GM12878 (cell line): ENCODE data around the gene PLP2. TPM values are rescaled to one million over a fixed set of nuclear protein-coding genes. Genes with fewer than 3 reads are reported as not detected.

Experiments
- ATAC-seq: fragments of 200-7000 bp; cut with Tn5 transposase; 3 replicates; pipeline ENCODE4 v1.9.1; 2020; ENCODE audit warnings: mild to moderate bottlenecking, moderate library complexity
- BruUV-seq: library from RNA; stranded (reverse); fragments of 400-500 nt; replicated peaks from 2 replicates; lab custom pipeline; 2021; lab: Mats Ljungman, UMichigan
- CTCF ChIA-PET: fragments of 300-600 bp; sonication (Branson Sonifier 250); formaldehyde crosslinking; extraction: SDS; loops from one replicate; lab custom pipeline; 2021; ENCODE audit warnings: inconsistent platforms; lab: Yijun Ruan, JAX
- POLR2A ChIA-PET: fragments of 350-600 bp; formaldehyde crosslinking; extraction: SDS; loops from one replicate; lab custom pipeline; 2021; ENCODE audit warnings: inconsistent platforms; lab: Charles Lee
- RAD21 ChIA-PET: fragments of 300-600 bp; sonication (Branson Sonifier 250); formaldehyde crosslinking; loops from one replicate; lab custom pipeline; 2023; ENCODE audit warnings: antibody characterized with exemption; ENCODE audit not compliant: unreplicated experiment; lab: Charles Lee
- SMC1A ChIA-PET: fragments of 300-600 bp; sonication (Branson Sonifier 250); formaldehyde crosslinking; loops from one replicate; lab custom pipeline; 2023; ENCODE audit not compliant: unreplicated experiment, uncharacterized antibody; lab: Charles Lee
- DNase-seq: peaks from one replicate; pipeline ENCODE4 v3.0.0-alpha.2; 2011; ENCODE audit warnings: low read depth, low spot score
- FAIRE-seq: peaks from 3 replicates; lab custom pipeline; 2011; peaks lifted over from hg19 to GRCh38; lab: Jason Lieb, UNC
- H2AFZ ChIP-seq: 2 replicates; pipeline ENCODE4 v1.6.0; 2011; ENCODE audit warnings: low read depth, low read length, control low read depth; ENCODE audit not compliant: control insufficient read depth
- H3K27ac ChIP-seq: 2 replicates; pipeline ENCODE4 v1.5.1; 2011; ENCODE audit warnings: control low read depth; ENCODE audit not compliant: control insufficient read depth, insufficient read depth
- H3K27me3 ChIP-seq, 2 experiments: replicated peaks in 1 of 2; 2 replicates each; pipeline versions ENCODE4 v1.6.0 to v1.6.1; 2011; ENCODE audit warnings: low read length in 1 of 2; ENCODE audit not compliant: control insufficient read depth in 2 of 2, insufficient read depth in 2 of 2
- H3K36me3 ChIP-seq, 2 experiments: 2 replicates each; pipeline ENCODE4 v1.5.1; 2011; ENCODE audit warnings: low read length in 1 of 2; ENCODE audit not compliant: control insufficient read depth in 2 of 2, insufficient read depth in 2 of 2
- H3K4me1 ChIP-seq: 2 replicates; pipeline ENCODE4 v1.6.1; 2011; ENCODE audit warnings: mild to moderate bottlenecking, low read length, moderate library complexity, mixed read lengths; ENCODE audit not compliant: control insufficient read depth, insufficient read depth
- H3K4me2 ChIP-seq: 2 replicates; pipeline ENCODE4 v1.6.0; 2011; ENCODE audit warnings: control low read depth; ENCODE audit not compliant: control insufficient read depth, insufficient read depth
- H3K4me3 ChIP-seq: fragments of 200-600 bp; sonication (generic); 2 replicates; pipeline ENCODE4 v1.5.1; 2016
- H3K79me2 ChIP-seq: 2 replicates; pipeline ENCODE4 v1.6.0; 2011; ENCODE audit warnings: low read length; ENCODE audit not compliant: control insufficient read depth, insufficient read depth
- H3K9ac ChIP-seq: 2 replicates; pipeline ENCODE4 v1.8.0; 2011; ENCODE audit warnings: low read length, control low read depth, mixed read lengths; ENCODE audit not compliant: control insufficient read depth, insufficient read depth
- H3K9me3 ChIP-seq: replicated peaks from 3 replicates; pipeline ENCODE4 v1.5.1; 2011; ENCODE audit warnings: mild to moderate bottlenecking, low read length; ENCODE audit not compliant: control insufficient read depth, insufficient read depth
- H4K20me1 ChIP-seq: 2 replicates; pipeline ENCODE4 v1.6.0; 2011; ENCODE audit not compliant: control insufficient read depth, insufficient read depth
- ATF7 ChIP-seq: fragments of 450-650 bp; IDR thresholded peaks from 2 replicates; pipeline ENCODE4 v1.6.1; 2016; ENCODE audit warnings: low read depth, mild to moderate bottlenecking
- CEBPZ ChIP-seq: fragments of 150-350 bp; IDR thresholded peaks from 2 replicates; pipeline ENCODE4 v1.6.1; 2016; ENCODE audit warnings: low read depth, low read length
- CHD2 ChIP-seq: IDR thresholded peaks from 2 replicates; pipeline ENCODE4 v1.6.1; 2011; ENCODE audit warnings: low read depth, low read length, improper control_type of control experiment, borderline replicate concordance
- CREB1 ChIP-seq: IDR thresholded peaks from 2 replicates; pipeline ENCODE4 v1.6.1; 2012; ENCODE audit warnings: low read depth, mild to moderate bottlenecking, inconsistent platforms
- ESRRA ChIP-seq: IDR thresholded peaks from 2 replicates; pipeline ENCODE4 v1.6.1; 2012; ENCODE audit warnings: mild to moderate bottlenecking, low read length, improper control_type of control experiment
- EZH2 ChIP-seq: IDR thresholded peaks from 2 replicates; pipeline ENCODE4 v1.6.1; 2012; ENCODE audit warnings: low read depth, mild to moderate bottlenecking, control low read depth, inconsistent platforms, low read length, borderline replicate concordance; ENCODE audit not compliant: control insufficient read depth
- FOS ChIP-seq: IDR thresholded peaks from 3 replicates; pipeline ENCODE4 v1.6.1; 2011; ENCODE audit warnings: borderline replicate concordance; ENCODE audit not compliant: insufficient read length; ENCODE audit errors: extremely low read depth
- GABPA ChIP-seq: IDR thresholded peaks from 2 replicates; pipeline ENCODE4 v1.6.1; 2014; ENCODE audit warnings: antibody characterized with exemption, low read depth, mild to moderate bottlenecking, inconsistent platforms
- HSF1 ChIP-seq: fragments of 150-350 bp; IDR thresholded peaks from 2 replicates; pipeline ENCODE4 v1.6.1; 2014; ENCODE audit warnings: mild to moderate bottlenecking, low read depth, low read length
- MAX ChIP-seq: IDR thresholded peaks from 2 replicates; pipeline ENCODE4 v1.6.1; 2012; ENCODE audit warnings: low read depth, low read length, improper control_type of control experiment
- MYC ChIP-seq: IDR thresholded peaks from 2 replicates; pipeline ENCODE4 v1.6.1; 2011; ENCODE audit warnings: mild to moderate bottlenecking, low read length, moderate library complexity, inconsistent platforms; ENCODE audit not compliant: insufficient read depth, insufficient replicate concordance, insufficient read length, severe bottlenecking
- NFYA ChIP-seq: IDR thresholded peaks from 2 replicates; pipeline ENCODE4 v1.6.1; 2011; ENCODE audit warnings: low read depth, mild to moderate bottlenecking, low read length, improper control_type of control experiment, borderline replicate concordance
- PAX5 ChIP-seq: IDR thresholded peaks from 2 replicates; pipeline ENCODE4 v1.6.1; 2011; ENCODE audit warnings: low read depth, low read length, borderline replicate concordance
- POU2F2 ChIP-seq: IDR thresholded peaks from 3 replicates; pipeline ENCODE4 v1.6.1; 2011; ENCODE audit warnings: low read depth, mild to moderate bottlenecking, low read length, borderline replicate concordance
- RAD51 ChIP-seq: fragments of 450-650 bp; IDR thresholded peaks from 2 replicates; pipeline ENCODE4 v1.6.1; 2016; ENCODE audit warnings: moderate library complexity, mild to moderate bottlenecking, inconsistent platforms
- YY1 ChIP-seq: IDR thresholded peaks from 2 replicates; pipeline ENCODE4 v1.6.1; 2011; ENCODE audit warnings: low read depth, mild to moderate bottlenecking, low read length
- ZNF207 ChIP-seq: fragments of 450-650 bp; IDR thresholded peaks from 2 replicates; pipeline ENCODE4 v1.6.1; 2014; ENCODE audit warnings: antibody characterized with exemption, mild to moderate bottlenecking, borderline replicate concordance
- ZNF384 ChIP-seq: IDR thresholded peaks from 2 replicates; pipeline ENCODE4 v1.6.1; 2012; ENCODE audit warnings: low read depth, mild to moderate bottlenecking, low read length, improper control_type of control experiment, borderline replicate concordance
- ZNF622 ChIP-seq: fragments of 450-650 bp; IDR thresholded peaks from 2 replicates; pipeline ENCODE4 v1.6.1; 2017; ENCODE audit warnings: mild to moderate bottlenecking, inconsistent platforms
- WGBS: methylation state at CpG from one replicate; pipeline ENCODE4 v1.1.6; 2016; ENCODE audit warnings: low lambda C conversion rate; ENCODE audit not compliant: insufficient replicate concordance, insufficient coverage; ENCODE audit errors: missing lambda C conversion rate; 5-methylcytosine and 5-hydroxymethylcytosine counted together
- in situ Hi-C: fragments of 300-500 bp; cut with MboI; formaldehyde crosslinking; loops from 9 replicates; pipeline ENCODE4 v1.14.3; 2018; ENCODE audit warnings: mixed read lengths
- intact Hi-C: fragments of 100-400 bp; cut with micrococcal nuclease; formaldehyde crosslinking; loops from one replicate; pipeline ENCODE4 v1.14.2; 2022; ENCODE audit not compliant: unreplicated experiment
- polyA plus RNA-seq, 11 experiments: library from polyadenylated mRNA; depleted of rRNA in 4 of 11; unstranded in 6 of 11; stranded (reverse) in 5 of 11; fragments of >200 nt; fragmentation: Nextera tagmentation in 4 of 11; fragmentation: Illumina TruSeq in 1 of 11; extraction: Ambion mirVana in 4 of 11; extraction: Trizol in 1 of 11; gene quantifications; 1 replicate in 1 of 11; 2 replicates in 10 of 11; pipeline versions ENCODE4 v1.2.1 to v1.2.3, GENCODE V29; 2011 to 2016; ENCODE audit warnings: inconsistent platforms in 2 of 11, missing spikeins in 2 of 11, low read depth in 1 of 11
- total RNA-seq, 4 experiments: library from RNA; depleted of rRNA in 3 of 4; stranded (reverse); fragments of >200 nt in 3 of 4; fragmentation: Illumina TruSeq in 1 of 4; extraction: Trizol in 1 of 4; gene quantifications; 2 replicates each; pipeline versions ENCODE4 v1.2.1 to v1.2.3, GENCODE V29; 2013 to 2021

The PLP2 gene
- total and polyA plus RNA-seq, 10 of the 15 experiments (the other 5 are each of a cell fraction or from before 2014, with no cell fraction given): 56.6 to 177 (median 99.3) TPM

GRCh38 chrX:49189606-49190005, 17.9 kb downstream of the PLP2 start:
- BruUV-seq: TSS peak; percentile 57
- TF ChIP-seq NFYA: no peak
- TF ChIP-seq CEBPZ: no peak
- no peak for TF ChIP-seq FOS
- no peak for TF ChIP-seq ZNF622
- TF ChIP-seq EZH2: no peak
- no peak for TF ChIP-seq CHD2
- no peak for TF ChIP-seq POU2F2
- no peak for TF ChIP-seq PAX5
- TF ChIP-seq ESRRA: no peak
- TF ChIP-seq YY1: no peak
- TF ChIP-seq CREB1: no peak
- no peak for TF ChIP-seq MAX
- TF ChIP-seq ATF7: no peak
- no peak for TF ChIP-seq MYC
- TF ChIP-seq ZNF384: no peak
- no peak for TF ChIP-seq HSF1
- TF ChIP-seq RAD51: no peak
- TF ChIP-seq ZNF207: no peak
- TF ChIP-seq GABPA: no peak
- TF ChIP-seq, all 136 proteins: peak for 0

More at GRCh38 chrX:49189606-49190005, 17.9 kb downstream of the PLP2 start:
- Histone ChIP-seq H3K27me3 (no peaks in the 10 kb centered on the region), H3K4me3 (peak overlapping the region; percentile 77), H3K79me2 (peaks cover 5% of the 10 kb centered on the region), H4K20me1 (no peaks in the 10 kb centered on the region), H3K9me3 (no peaks in the 10 kb centered on the region; the same call in 2 of the 3 replicates), H3K27ac (peak overlapping the region; percentile 31), H3K4me2 (peak overlapping the region; percentile 44), H2AFZ (no peak overlapping the region), H3K4me1 (peaks cover 3% of the 10 kb centered on the region; the same call in 1 of the 2 replicates), H3K36me3 (no peaks in the 10 kb centered on the region), H3K9ac (peak overlapping the region; percentile 29; the same call in 1 of the 2 replicates)
- in situ Hi-C loops: loop anchor here (5.0 to 10.0 kb wide), 2 partner anchors 78 to 385 kb away; partner anchors contain the start of genes HDAC6 and PPP1R3F
- POLR2A ChIA-PET: interaction anchor here (0.6 to 3.9 kb wide), 4 partner anchors 21 to 205 kb away, joined by 4 to 28 read pairs (median 16); no protein-coding TSS in a partner anchor
- ATAC-seq (no peak), DNase-seq (no peak), FAIRE-seq (no peak)
- WGBS: 41% methylated on average over 6 of the region's 6 CpGs
- SMC1A ChIA-PET: interaction anchor here (0.6 to 2.7 kb wide), 9 partner anchors 17 to 1568 kb away, joined by 3 to 14 read pairs (median 5); partner anchors contain the start of genes PLP2 and PPP1R3F
- CTCF ChIA-PET: interaction anchor here (0.6 to 5.8 kb wide), 5 partner anchors 18 to 704 kb away, joined by 3 to 57 read pairs (median 3); partner anchors contain the start of gene PLP2
- RAD21 ChIA-PET: interaction anchor here (2.7 to 3.0 kb wide), 2 partner anchors 22 to 79 kb away, joined by 19 to 26 read pairs; partner anchors contain the start of gene PPP1R3F
- intact Hi-C loops: loop anchor here (2.0 to 5.0 kb wide), 3 partner anchors 23 to 79 kb away; partner anchors contain the start of genes CCDC22 and PPP1R3F
